Lower leg skin (tissue), 4 donors: Measurements from ENCODE around the gene IPP. TPM values are rescaled to one million over a fixed set of nuclear protein-coding genes. Genes with fewer than 3 reads are reported as not detected.

ENCODE experiments used
- DNase-seq, 2 donors: peaks; one replicate each; pipeline ENCODE4 v3.0.0-alpha.2; 2019; ENCODE audit warnings: low spot score in 2 of 2
- H3K4me3 ChIP-seq: fragments of 200-600 bp; sonication (generic); 2 replicates; pipeline ENCODE4 v1.5.1; 2017; ENCODE audit warnings: mild to moderate bottlenecking, low read depth; ENCODE audit not compliant: poor library complexity, severe bottlenecking
- POLR2A ChIP-seq, 2 donors: fragments of 450-650 bp; IDR thresholded peaks; one replicate each; pipeline ENCODE4 v1.6.1; 2016 to 2017; ENCODE audit warnings: antibody characterized with exemption in 2 of 2, mild to moderate bottlenecking in 1 of 2, moderate library complexity in 1 of 2
- WGBS, 2 donors: methylation state at CpG; one replicate each; pipeline ENCODE4 v1.1.5; 2018; 5-methylcytosine and 5-hydroxymethylcytosine counted together
- intact Hi-C: fragments of 100-400 bp; cut with DNase I; formaldehyde crosslinking; loops from one replicate; pipeline ENCODE4 v1.15.0; 2023; ENCODE audit warnings: low total_unique reads
- total RNA-seq, 4 donors: library from RNA; depleted of rRNA; stranded (reverse); fragments of >200 nt; gene quantifications; one replicate each; pipeline ENCODE4 v1.1.0, GENCODE V29; 2016
- TF ChIP-seq, protein P1 (sequence below), 3 donors: fragments of 450-650 bp; IDR thresholded peaks; one replicate each; pipeline ENCODE4 v1.5.1; 2016; ENCODE audit warnings: antibody characterized with exemption in 3 of 3, mild to moderate bottlenecking in 3 of 3, moderate library complexity in 2 of 3

The IPP gene
- total RNA-seq, 4 donors from 2014 or later, result 6.1 to 11.7 (median 9.9) TPM

DNA sequence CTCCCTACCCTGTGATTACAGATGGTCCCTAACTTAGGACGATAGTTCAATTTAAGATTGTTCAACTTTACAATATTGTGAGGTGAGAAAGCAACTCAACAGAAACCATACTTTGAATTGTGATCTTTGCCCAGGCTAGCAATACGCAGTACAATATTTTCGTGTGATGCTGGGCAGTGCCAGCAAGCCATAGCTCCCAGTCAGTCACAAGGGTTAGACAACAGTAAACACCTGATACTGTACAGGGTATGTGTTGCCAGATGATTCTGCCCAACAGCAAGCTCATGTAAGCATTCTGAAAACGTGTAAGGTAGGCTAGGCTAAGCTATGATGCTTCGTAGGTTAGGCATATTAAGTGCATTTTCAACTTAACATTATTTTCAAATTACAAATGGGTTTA is 76.0 kb downstream of the IPP start:
- no peak for DNase-seq
- intact Hi-C loops, result no loop called here
- no peak overlapping the region for H3K4me3 ChIP-seq
- TF ChIP-seq, protein P1, sequence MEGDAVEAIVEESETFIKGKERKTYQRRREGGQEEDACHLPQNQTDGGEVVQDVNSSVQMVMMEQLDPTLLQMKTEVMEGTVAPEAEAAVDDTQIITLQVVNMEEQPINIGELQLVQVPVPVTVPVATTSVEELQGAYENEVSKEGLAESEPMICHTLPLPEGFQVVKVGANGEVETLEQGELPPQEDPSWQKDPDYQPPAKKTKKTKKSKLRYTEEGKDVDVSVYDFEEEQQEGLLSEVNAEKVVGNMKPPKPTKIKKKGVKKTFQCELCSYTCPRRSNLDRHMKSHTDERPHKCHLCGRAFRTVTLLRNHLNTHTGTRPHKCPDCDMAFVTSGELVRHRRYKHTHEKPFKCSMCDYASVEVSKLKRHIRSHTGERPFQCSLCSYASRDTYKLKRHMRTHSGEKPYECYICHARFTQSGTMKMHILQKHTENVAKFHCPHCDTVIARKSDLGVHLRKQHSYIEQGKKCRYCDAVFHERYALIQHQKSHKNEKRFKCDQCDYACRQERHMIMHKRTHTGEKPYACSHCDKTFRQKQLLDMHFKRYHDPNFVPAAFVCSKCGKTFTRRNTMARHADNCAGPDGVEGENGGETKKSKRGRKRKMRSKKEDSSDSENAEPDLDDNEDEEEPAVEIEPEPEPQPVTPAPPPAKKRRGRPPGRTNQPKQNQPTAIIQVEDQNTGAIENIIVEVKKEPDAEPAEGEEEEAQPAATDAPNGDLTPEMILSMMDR (IDR thresholded peaks at IDR 0.05), result no peak
- TF ChIP-seq POLR2A (IDR thresholded peaks at IDR 0.05), result no peak
- WGBS, 2 donors, result 71 to 79% methylated on average over 5 of the region's 5 CpGs

DNA sequence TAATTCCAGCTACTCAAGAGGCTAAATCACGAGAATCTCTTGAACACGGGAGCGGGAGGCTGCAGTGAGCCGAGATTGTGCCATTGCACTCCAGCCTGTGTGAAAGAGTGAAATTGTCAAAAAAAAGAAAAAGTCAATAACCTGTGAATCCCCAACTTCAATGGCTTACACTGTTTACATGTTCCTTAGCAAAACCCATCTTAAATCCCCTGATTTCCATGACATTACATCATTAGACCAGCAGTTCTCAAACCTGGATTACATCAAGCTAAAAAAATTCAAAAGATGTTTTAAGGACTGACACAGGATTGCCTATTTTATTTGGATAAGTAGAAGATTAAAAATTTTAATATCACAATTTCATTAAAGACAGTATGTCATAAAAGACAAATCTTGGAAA is 76.5 kb downstream of the IPP start:
- DNase-seq, result no peak
- no peak overlapping the region for H3K4me3 ChIP-seq
- 92 to 95% methylated on average over 4 of the region's 4 CpGs for WGBS, 2 donors
- intact Hi-C loops, result no loop called here
- TF ChIP-seq, protein P1 (IDR thresholded peaks at IDR 0.05), result no peak
- TF ChIP-seq POLR2A (IDR thresholded peaks at IDR 0.05), result no peak

DNA sequence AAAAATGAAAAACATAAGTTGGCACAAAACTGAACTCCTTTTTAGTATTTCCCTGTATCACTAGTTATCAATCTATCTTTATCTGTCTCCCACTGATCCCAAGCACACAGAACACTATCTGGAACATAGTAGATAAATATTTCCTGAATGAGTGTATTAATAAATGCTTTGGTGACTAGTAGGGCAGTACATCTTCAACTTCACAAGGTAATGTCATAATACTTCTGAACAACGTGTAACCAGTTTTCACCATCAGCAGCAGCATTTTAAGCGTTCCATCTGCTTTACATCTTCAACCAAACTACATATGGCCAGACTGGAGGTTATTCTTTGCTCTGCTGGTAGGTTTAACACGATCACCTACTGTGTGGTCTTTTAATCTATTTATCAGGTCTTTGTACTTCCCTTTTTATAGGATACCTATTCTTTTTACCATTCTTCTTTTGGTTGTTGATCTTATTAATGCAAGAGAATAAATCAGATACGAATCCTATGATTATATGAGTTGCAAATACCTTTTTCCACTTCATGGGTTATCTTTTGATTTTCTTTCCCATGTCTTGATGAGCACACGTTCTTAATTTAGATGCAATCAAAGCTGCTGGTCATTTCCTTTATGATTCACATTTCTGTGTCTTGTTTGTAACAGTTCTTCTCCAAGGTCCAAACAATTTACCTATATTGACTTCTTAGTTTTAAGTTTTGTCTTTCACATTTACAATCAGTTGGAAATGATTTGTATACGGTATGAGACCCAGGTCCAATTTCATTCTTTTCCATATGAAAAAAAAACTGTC is 80.4 kb downstream of the IPP start:
- no peak overlapping the region for H3K4me3 ChIP-seq
- 71 to 73% methylated on average over 6 of the region's 6 CpGs for WGBS, 2 donors
- intact Hi-C loops, result no loop called here
- DNase-seq, result no peak
- no peak for TF ChIP-seq POLR2A (IDR thresholded peaks at IDR 0.05)
- TF ChIP-seq, protein P1 (IDR thresholded peaks at IDR 0.05), result no peak

DNA sequence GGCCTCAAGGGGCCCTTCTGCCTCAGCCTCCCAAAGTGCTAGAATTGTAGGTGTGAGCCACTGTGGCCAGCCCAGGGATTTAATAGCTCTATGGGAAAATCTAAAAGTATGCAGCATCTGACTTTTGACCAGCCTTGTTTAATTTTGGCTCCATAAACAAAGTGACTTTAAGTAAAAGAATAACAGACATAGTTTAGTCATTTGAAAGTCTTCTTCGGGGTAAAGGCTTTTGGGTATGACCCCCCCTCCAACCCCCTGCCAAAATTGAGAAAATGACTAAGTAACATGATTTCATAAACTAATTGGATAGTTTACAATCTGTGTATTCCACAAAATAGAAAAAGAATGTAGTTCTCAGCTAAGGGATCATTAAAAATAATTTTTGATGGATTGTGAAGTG is 81.1 kb downstream of the IPP start:
- intact Hi-C loops, result no loop called here
- H3K4me3 ChIP-seq, result no peak overlapping the region
- no peak for TF ChIP-seq POLR2A (IDR thresholded peaks at IDR 0.05)
- TF ChIP-seq, protein P1 (IDR thresholded peaks at IDR 0.05), result no peak
- WGBS, 2 donors, result 39 to 62% methylated on average over 1 of the region's 1 CpG
- no peak for DNase-seq

DNA sequence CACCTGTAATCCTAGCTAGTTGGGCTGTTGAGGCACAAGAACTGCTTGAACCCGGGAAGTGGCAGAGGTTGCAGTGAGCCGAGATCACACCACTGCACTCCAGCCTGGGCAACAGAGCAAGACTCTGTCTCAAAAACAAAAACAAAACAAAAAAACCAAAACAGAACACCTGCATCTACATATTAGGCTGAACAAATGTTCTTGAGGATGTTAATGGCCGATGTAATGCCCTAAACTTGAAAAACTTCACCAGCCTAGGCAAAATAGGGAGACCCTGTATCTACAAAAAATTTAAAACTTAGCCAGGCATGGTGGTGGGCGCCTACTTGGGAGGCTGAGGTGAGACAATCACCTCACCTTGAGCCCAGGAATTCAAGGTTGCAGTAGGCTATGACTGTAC is 81.9 kb downstream of the IPP start:
- no peak for DNase-seq
- no peak overlapping the region for H3K4me3 ChIP-seq
- TF ChIP-seq, protein P1 (IDR thresholded peaks at IDR 0.05), result no peak
- no peak for TF ChIP-seq POLR2A (IDR thresholded peaks at IDR 0.05)
- 96 to 99% methylated on average over 4 of the region's 4 CpGs for WGBS, 2 donors
- intact Hi-C loops, result no loop called here
